ENCODE data around the gene SH2D3A.
"Not testable (repeated sequence)": the region's sequence is repeated elsewhere in the genome, so short reads cannot be mapped to it uniquely, and the experiment has no call there.

SH2D3A gene

GRCh38 chr19:6752256-6753177, 14.7 kb downstream of the SH2D3A start:
- H3K27ac ChIP-seq, result no peak overlapping the region
- H3K4me3 ChIP-seq (ENCODE audit: low read depth, low read length), result peak overlapping the region; percentile 42
- in situ Hi-C loops (cut with HindIII; ENCODE audit: low pct_ligation_motif_present, low sequenced_read_pairs), result no loop called here
- TF ChIP-seq CTCF (IDR thresholded peaks at IDR 0.05; ENCODE audit: low read depth, low read length, missing control alignments), result no peak
- peaks cover 34% of the 10 kb centered on the region for H3K36me3 ChIP-seq (replicated peaks)
- no peak for DNase-seq
- H3K27me3 ChIP-seq (replicated peaks), result no peaks in the 10 kb centered on the region

- H3K27me3 ChIP-seq (replicated peaks), result no peaks in the 10 kb centered on the region
- no peak for TF ChIP-seq CTCF (IDR thresholded peaks at IDR 0.05; ENCODE audit: low read depth, low read length, missing control alignments)
- DNase-seq, result no peak
- in situ Hi-C loops (cut with HindIII; ENCODE audit: low pct_ligation_motif_present, low sequenced_read_pairs), result no loop called here
- peaks cover 45% of the 10 kb centered on the region for H3K36me3 ChIP-seq (replicated peaks)
- H3K4me3 ChIP-seq (ENCODE audit: low read depth, low read length), result no peak overlapping the region
- H3K27ac ChIP-seq, result no peak overlapping the region
Observed at GRCh38 chr19:6751189-6751588, 16.0 kb downstream of the SH2D3A start.

- no peak overlapping the region for H3K4me3 ChIP-seq (ENCODE audit: low read depth, low read length)
- no peak overlapping the region for H3K27ac ChIP-seq
- no peak for DNase-seq
- peaks cover 50% of the 10 kb centered on the region for H3K36me3 ChIP-seq (replicated peaks)
- in situ Hi-C loops (cut with HindIII; ENCODE audit: low pct_ligation_motif_present, low sequenced_read_pairs), result no loop called here
- TF ChIP-seq CTCF (IDR thresholded peaks at IDR 0.05; ENCODE audit: low read depth, low read length, missing control alignments), result no peak
- no peaks in the 10 kb centered on the region for H3K27me3 ChIP-seq (replicated peaks)
Observed at GRCh38 chr19:6750062-6750461, 17.2 kb downstream of the SH2D3A start.

GRCh38 chr19:6748543-6748942, 18.7 kb downstream of the SH2D3A start:
- H3K36me3 ChIP-seq (replicated peaks), result peaks cover 56% of the 10 kb centered on the region
- DNase-seq; H3K4me3 ChIP-seq (ENCODE audit: low read depth, low read length); H3K27me3 ChIP-seq (replicated peaks); H3K27ac ChIP-seq; in situ Hi-C loops (cut with HindIII; ENCODE audit: low pct_ligation_motif_present, low sequenced_read_pairs): not testable (repeated sequence)

- in situ Hi-C loops (cut with HindIII; ENCODE audit: low pct_ligation_motif_present, low sequenced_read_pairs), result no loop called here
- no peak for DNase-seq
- Histone ChIP-seq H3K36me3 (replicated peaks) (peaks cover 51% of the 10 kb centered on the region), H3K27me3 (replicated peaks) (no peaks in the 10 kb centered on the region), H3K4me3 (ENCODE audit: low read depth, low read length) (no peak overlapping the region), H3K27ac (no peak overlapping the region)
- TF ChIP-seq CTCF (IDR thresholded peaks at IDR 0.05; ENCODE audit: low read depth, low read length, missing control alignments), result no peak
Observed at GRCh38 chr19:6745965-6746364, 21.3 kb downstream of the SH2D3A start.

GRCh38 chr19:6744381-6745301, 22.6 kb downstream of the SH2D3A start:
- peak overlapping the region; percentile 29 for H3K4me3 ChIP-seq (ENCODE audit: low read depth, low read length)
- H3K27ac ChIP-seq, result peak overlapping the region; percentile 66
- DNase-seq, result peak; percentile 82

More at GRCh38 chr19:6744381-6745301, 22.6 kb downstream of the SH2D3A start:
- Histone ChIP-seq H3K27me3 (replicated peaks) (no peaks in the 10 kb centered on the region), H3K36me3 (replicated peaks) (peaks cover 46% of the 10 kb centered on the region)
- in situ Hi-C loops (cut with HindIII; ENCODE audit: low pct_ligation_motif_present, low sequenced_read_pairs), result no loop called here
- TF ChIP-seq CTCF (IDR thresholded peaks at IDR 0.05; ENCODE audit: low read depth, low read length, missing control alignments), result no peak
